Measurements from ENCODE around the gene MROH7.

DNA sequence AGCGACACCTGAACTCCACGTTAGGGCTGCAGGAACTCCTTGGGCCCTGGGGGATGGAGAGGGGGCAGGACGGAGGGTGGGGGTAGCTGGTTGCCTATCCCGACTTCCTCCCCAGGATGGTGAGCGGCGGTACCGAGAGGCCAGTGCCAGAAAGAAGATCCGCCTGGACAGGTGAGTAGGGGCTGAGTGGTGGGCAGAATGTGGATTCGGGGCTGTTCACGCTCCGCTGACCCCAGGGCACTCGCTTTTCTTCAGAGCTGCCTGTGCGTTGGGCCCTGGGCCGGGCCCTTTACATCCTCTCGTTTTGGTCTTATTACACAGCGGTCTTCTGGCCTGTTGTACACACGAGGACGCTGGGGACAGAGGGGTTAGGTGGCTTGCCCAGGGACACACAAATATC is 39.0 kb upstream of the MROH7 start:
- TF ChIP-seq, protein P1, sequence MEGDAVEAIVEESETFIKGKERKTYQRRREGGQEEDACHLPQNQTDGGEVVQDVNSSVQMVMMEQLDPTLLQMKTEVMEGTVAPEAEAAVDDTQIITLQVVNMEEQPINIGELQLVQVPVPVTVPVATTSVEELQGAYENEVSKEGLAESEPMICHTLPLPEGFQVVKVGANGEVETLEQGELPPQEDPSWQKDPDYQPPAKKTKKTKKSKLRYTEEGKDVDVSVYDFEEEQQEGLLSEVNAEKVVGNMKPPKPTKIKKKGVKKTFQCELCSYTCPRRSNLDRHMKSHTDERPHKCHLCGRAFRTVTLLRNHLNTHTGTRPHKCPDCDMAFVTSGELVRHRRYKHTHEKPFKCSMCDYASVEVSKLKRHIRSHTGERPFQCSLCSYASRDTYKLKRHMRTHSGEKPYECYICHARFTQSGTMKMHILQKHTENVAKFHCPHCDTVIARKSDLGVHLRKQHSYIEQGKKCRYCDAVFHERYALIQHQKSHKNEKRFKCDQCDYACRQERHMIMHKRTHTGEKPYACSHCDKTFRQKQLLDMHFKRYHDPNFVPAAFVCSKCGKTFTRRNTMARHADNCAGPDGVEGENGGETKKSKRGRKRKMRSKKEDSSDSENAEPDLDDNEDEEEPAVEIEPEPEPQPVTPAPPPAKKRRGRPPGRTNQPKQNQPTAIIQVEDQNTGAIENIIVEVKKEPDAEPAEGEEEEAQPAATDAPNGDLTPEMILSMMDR (IDR thresholded peaks at IDR 0.05), result no peak
- TF ChIP-seq EZH2phosphoT487 (IDR thresholded peaks at IDR 0.05), result no peak
- TF ChIP-seq EZH2 (IDR thresholded peaks at IDR 0.05), result no peak

Measured in neural progenitor cell (in vitro differentiated cells).